Measurements from ENCODE around the gene PKD1. TPM values are rescaled to one million over a fixed set of nuclear protein-coding genes. Genes with fewer than 3 reads are reported as not detected.

The PKD1 gene
- total RNA-seq, 1 experiment from 2014 or later = 102 TPM

GRCh38 chr16:2084895-2085625 is 50.6 kb downstream of the PKD1 start:
- no peaks in the 10 kb centered on the region for H3K4me1 Mint-ChIP-seq
- DNase-seq (ENCODE audit: low spot score) (no peak), ATAC-seq (no peak)
- ChIA-PET CTCF (interaction anchor here (1.1 to 2.4 kb wide), 3 partner anchors 37 to 81 kb away, joined by 3 to 11 read pairs (median 4); partner anchors contain the start of genes NTHL1 and TSC2), POLR2A (interaction anchor here (0.6 kb wide), 1 partner anchor 87 kb away, joined by 3 read pairs; no protein-coding TSS in a partner anchor)
- no peak overlapping the region for H3K4me3 Mint-ChIP-seq
- no peak overlapping the region for H3K27ac Mint-ChIP-seq
- no peaks in the 10 kb centered on the region for H3K27me3 Mint-ChIP-seq (ENCODE audit: low read depth)
- peaks cover 3% of the 10 kb centered on the region; the same call in 1 of the 2 replicates for H3K36me3 Mint-ChIP-seq
- no peaks in the 10 kb centered on the region for H3K9me3 Mint-ChIP-seq
- TF ChIP-seq CREB1 (CRISPR knock-in tag; IDR thresholded peaks at IDR 0.05) (no peak), USF2 (CRISPR knock-in tag; IDR thresholded peaks at IDR 0.05) (no peak)

GRCh38 chr16:2083876-2084780 is 51.6 kb downstream of the PKD1 start:
- POLR2A ChIA-PET = interaction anchor here (0.9 kb wide), 1 partner anchor 61 kb away, joined by 3 read pairs; no protein-coding TSS in a partner anchor
- no peak overlapping the region for H3K27ac Mint-ChIP-seq
- peaks cover 3% of the 10 kb centered on the region; the same call in 1 of the 2 replicates for H3K36me3 Mint-ChIP-seq
- no peak for DNase-seq (ENCODE audit: low spot score)
- H3K27me3 Mint-ChIP-seq (ENCODE audit: low read depth) = no peaks in the 10 kb centered on the region
- CTCF ChIA-PET = interaction anchor here (1.1 to 2.4 kb wide), 2 partner anchors 68 to 80 kb away, joined by 4 to 11 read pairs; no protein-coding TSS in a partner anchor
- no peaks in the 10 kb centered on the region for H3K4me1 Mint-ChIP-seq
- ATAC-seq = no peak
- no peak overlapping the region for H3K4me3 Mint-ChIP-seq
- TF ChIP-seq ATF6 (CRISPR knock-in tag; IDR thresholded peaks at IDR 0.05) = no peak
- no peak for TF ChIP-seq AR (CRISPR knock-in tag; IDR thresholded peaks at IDR 0.05)
- no peak for TF ChIP-seq IRF2 (CRISPR knock-in tag; IDR thresholded peaks at IDR 0.05; ENCODE audit: borderline replicate concordance, low read depth)
- no peaks in the 10 kb centered on the region for H3K9me3 Mint-ChIP-seq

GRCh38 chr16:2083409-2083808 is 52.3 kb downstream of the PKD1 start:
- H3K4me1 Mint-ChIP-seq = no peaks in the 10 kb centered on the region
- ATAC-seq (no peak), DNase-seq (ENCODE audit: low spot score) (no peak)
- no peaks in the 10 kb centered on the region for H3K27me3 Mint-ChIP-seq (ENCODE audit: low read depth)
- no peak overlapping the region for H3K27ac Mint-ChIP-seq
- no peaks in the 10 kb centered on the region for H3K9me3 Mint-ChIP-seq
- no peaks in the 10 kb centered on the region; the same call in 1 of the 2 replicates for H3K36me3 Mint-ChIP-seq
- TF ChIP-seq ELF4 (CRISPR knock-in tag; IDR thresholded peaks at IDR 0.05; ENCODE audit: low read depth) = no peak
- no peak for TF ChIP-seq JAZF1 (CRISPR knock-in tag; IDR thresholded peaks at IDR 0.05)
- no peak for TF ChIP-seq MAX (CRISPR knock-in tag; IDR thresholded peaks at IDR 0.05)
- no peak for TF ChIP-seq NFYB (CRISPR knock-in tag; conservative IDR thresholded peaks at IDR 0.05; ENCODE audit: low read depth)
- TF ChIP-seq SOX15 (CRISPR knock-in tag; IDR thresholded peaks at IDR 0.05) = no peak
- no peak for TF ChIP-seq EMX1 (CRISPR knock-in tag; IDR thresholded peaks at IDR 0.05)
- TF ChIP-seq CDX4 (CRISPR knock-in tag; IDR thresholded peaks at IDR 0.05; ENCODE audit: borderline replicate concordance) = no peak
- H3K4me3 Mint-ChIP-seq = no peak overlapping the region
- CTCF ChIA-PET = interaction anchor here (1.8 kb wide), 1 partner anchor 79 kb away, joined by 7 read pairs; no protein-coding TSS in a partner anchor
- POLR2A ChIA-PET = interaction anchor here (0.9 kb wide), 1 partner anchor 61 kb away, joined by 3 read pairs; no protein-coding TSS in a partner anchor
